Stimulated activated naive CD8-positive, alpha-beta T cell treated with anti-CD3 and anti-CD28 coated beads, Interleukin-15, Interleukin-2, amounts not matched to agents 100 ng/mL and 50 ng/mL, for 24 hours (primary cell): ENCODE data around the gene AKR1C4.

Experiments
- H3K27ac Mint-ChIP-seq: one replicate; pipeline ENCODE4 v1.8.0; 2021; ENCODE audit warnings: mild to moderate bottlenecking, mixed read lengths
- H3K27me3 Mint-ChIP-seq: one replicate; pipeline ENCODE4 v1.8.0; 2021; ENCODE audit warnings: mixed read lengths
- H3K36me3 Mint-ChIP-seq: one replicate; pipeline ENCODE4 v1.8.0; 2021; ENCODE audit warnings: low read depth, mixed read lengths
- H3K4me1 Mint-ChIP-seq: one replicate; pipeline ENCODE4 v1.8.0; 2021; ENCODE audit warnings: low read depth, mixed read lengths
- H3K4me3 Mint-ChIP-seq: one replicate; pipeline ENCODE4 v1.8.0; 2021; ENCODE audit warnings: mild to moderate bottlenecking, mixed read lengths
- H3K9me3 Mint-ChIP-seq: one replicate; pipeline ENCODE4 v1.8.0; 2021; ENCODE audit warnings: mixed read lengths

AKR1C4 gene

DNA sequence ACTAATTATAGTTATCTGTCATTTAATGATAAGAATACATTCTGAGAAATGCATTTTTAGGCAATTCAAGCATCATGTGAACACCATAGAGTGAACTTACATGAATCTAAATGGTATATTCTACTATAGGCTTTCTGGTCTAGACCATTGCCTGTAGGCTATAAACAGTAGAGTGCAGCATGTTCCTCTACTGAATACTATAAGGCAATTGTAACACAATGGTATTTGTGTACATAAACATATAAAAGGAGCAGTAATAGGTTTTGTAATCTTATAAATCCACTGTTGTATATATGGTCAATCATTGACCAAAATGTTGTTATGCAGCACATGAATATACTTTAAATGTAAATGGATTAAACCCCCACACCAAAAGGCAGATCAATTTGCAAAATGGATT lies 71.6 kb downstream of the AKR1C4 start:
- Mint-ChIP-seq H3K9me3 (peaks cover 7% of the 10 kb centered on the region), H3K27ac (no peak overlapping the region), H3K27me3 (peaks cover 5% of the 10 kb centered on the region), H3K4me1 (no peaks in the 10 kb centered on the region), H3K4me3 (no peak overlapping the region), H3K36me3 (no peaks in the 10 kb centered on the region)
